C4-2B (cell line): ENCODE measurements around the gene JRKL.

Experiments
- CTCF ChIP-seq: fragments of 450-650 bp; conservative IDR thresholded peaks from 2 replicates; pipeline ENCODE4 v1.5.1; 2017; ENCODE audit warnings: mild to moderate bottlenecking
- ZFX ChIP-seq: fragments of 450-650 bp; IDR thresholded peaks from 2 replicates; pipeline ENCODE4 v1.6.1; 2017

GRCh38 chr11:96341211-96342013 lies 48.4 kb upstream of the JRKL start:
- TF ChIP-seq CTCF (no peak), ZFX (no peak)
